Erythroblast (primary cell): ENCODE measurements around the gene TACR1.

ENCODE experiments used
- GATA1 ChIP-seq: IDR thresholded peaks from 2 replicates; pipeline ENCODE4 v1.6.1; 2011; ENCODE audit warnings: low read depth, mild to moderate bottlenecking, control low read depth, low read length, moderate library complexity
- POLR2A ChIP-seq: IDR thresholded peaks from 2 replicates; pipeline ENCODE4 v1.6.1; 2011; ENCODE audit warnings: mild to moderate bottlenecking, low read length

DNA sequence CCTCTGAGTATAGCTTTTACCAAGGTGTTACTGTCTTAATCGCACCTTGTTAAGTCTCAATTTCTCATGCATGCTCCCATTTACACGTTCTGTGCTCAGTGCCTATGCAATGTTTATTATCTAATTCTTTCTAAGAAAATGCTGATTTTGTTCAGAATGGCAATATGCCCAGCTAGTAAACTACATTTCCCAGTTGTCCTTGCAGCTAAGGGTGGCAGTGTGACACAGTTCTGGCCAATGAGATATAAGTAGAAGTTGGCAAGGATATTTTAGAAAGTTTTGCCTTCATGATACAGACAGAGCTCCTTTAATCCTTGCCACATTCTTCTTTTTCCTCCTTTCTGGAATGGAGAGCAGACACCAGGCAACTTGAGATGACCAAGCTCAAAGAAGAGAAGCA is 195.5 kb downstream of the TACR1 start:
- TF ChIP-seq POLR2A (no peak), GATA1 (no peak)
